Mesenchymal stem cell (in vitro differentiated cells and primary cell): Measurements from ENCODE around the gene DIAPH2.

ENCODE experiments used
- DNase-seq: peaks from one replicate; pipeline ENCODE4 v3.0.0-alpha.2; 2013
- H2AFZ ChIP-seq: one replicate; pipeline ENCODE4 v1.6.1; 2013; ENCODE audit warnings: low read depth, mild to moderate bottlenecking, control low read depth, inconsistent platforms, low read length, moderate library complexity
- H2AK5ac ChIP-seq: 2 replicates; pipeline ENCODE4 v1.6.1; 2013; ENCODE audit warnings: low read length, moderate library complexity, mild to moderate bottlenecking, inconsistent platforms; ENCODE audit not compliant: severe bottlenecking
- H2BK120ac ChIP-seq: one replicate; pipeline ENCODE4 v1.6.1; 2013; ENCODE audit warnings: low read depth, mild to moderate bottlenecking, inconsistent platforms, low read length, moderate library complexity
- H2BK12ac ChIP-seq, 2 experiments: one replicate each; pipeline ENCODE4 v1.6.1; 2013; ENCODE audit warnings: inconsistent platforms in 2 of 2, low read length in 2 of 2, mild to moderate bottlenecking in 2 of 2, moderate library complexity in 2 of 2, control low read depth in 1 of 2
- H2BK15ac ChIP-seq: one replicate; pipeline ENCODE4 v1.6.1; 2013; ENCODE audit warnings: mild to moderate bottlenecking, low read depth, inconsistent platforms; ENCODE audit not compliant: poor library complexity, severe bottlenecking
- H2BK5ac ChIP-seq: 2 replicates; pipeline ENCODE4 v1.6.1; 2013; ENCODE audit warnings: low read depth, mild to moderate bottlenecking, low read length, control low read depth, inconsistent platforms; ENCODE audit not compliant: poor library complexity, severe bottlenecking
- H3K14ac ChIP-seq, 2 experiments: one replicate each; pipeline ENCODE4 v1.6.1; 2013; ENCODE audit warnings: inconsistent platforms in 2 of 2, low read length in 2 of 2, control low read depth in 1 of 2, mild to moderate bottlenecking in 1 of 2, moderate library complexity in 1 of 2
- H3K18ac ChIP-seq, 2 experiments: one replicate each; pipeline ENCODE4 v1.6.1; 2013; ENCODE audit warnings: inconsistent platforms in 2 of 2, low read length in 2 of 2, control low read depth in 1 of 2, low read depth in 1 of 2, mild to moderate bottlenecking in 1 of 2
- H3K23ac ChIP-seq, 2 experiments: one replicate each; pipeline ENCODE4 v1.6.1; 2013; ENCODE audit warnings: inconsistent platforms in 2 of 2, low read length in 2 of 2, mild to moderate bottlenecking in 2 of 2, moderate library complexity in 2 of 2, control low read depth in 1 of 2
- H3K27ac ChIP-seq: 2 replicates; pipeline ENCODE4 v1.5.1; 2013; ENCODE audit warnings: mild to moderate bottlenecking, moderate library complexity, low read length, control low read depth, inconsistent platforms; ENCODE audit not compliant: poor library complexity, severe bottlenecking
- H3K27me3 ChIP-seq, 2 experiments: 2 replicates each; pipeline versions ENCODE4 v1.6.1 to v1.7.0; 2013; ENCODE audit warnings: low read length in 2 of 2, mild to moderate bottlenecking in 2 of 2, moderate library complexity in 2 of 2, control low read depth in 1 of 2, inconsistent platforms in 1 of 2; ENCODE audit not compliant: control insufficient read depth in 1 of 2, insufficient read depth in 1 of 2
- H3K36me3 ChIP-seq, 2 experiments: 2 replicates each; pipeline versions ENCODE4 v1.6.1 to v1.7.0; 2013; ENCODE audit warnings: low read length in 2 of 2, control low read depth in 1 of 2, inconsistent platforms in 1 of 2, low read depth in 1 of 2, mild to moderate bottlenecking in 1 of 2; ENCODE audit not compliant: insufficient read depth in 2 of 2, control insufficient read depth in 1 of 2
- H3K4ac ChIP-seq, 2 experiments: one replicate each; pipeline ENCODE4 v1.6.1; 2013; ENCODE audit warnings: inconsistent platforms in 2 of 2, low read length in 2 of 2, mild to moderate bottlenecking in 2 of 2, moderate library complexity in 2 of 2, control low read depth in 1 of 2, low read depth in 1 of 2
- H3K4me1 ChIP-seq: 2 replicates; pipeline ENCODE4 v1.6.1; 2013; ENCODE audit warnings: low read depth, low read length, control low read depth; ENCODE audit not compliant: control insufficient read depth, insufficient read depth
- H3K4me2 ChIP-seq: 2 replicates; pipeline ENCODE4 v1.6.1; 2013; ENCODE audit warnings: low read length, mild to moderate bottlenecking, inconsistent platforms; ENCODE audit not compliant: poor library complexity, severe bottlenecking
- H3K4me3 ChIP-seq, 2 experiments: 2 replicates each; pipeline versions ENCODE4 v1.5.1 to v1.7.0; 2013; ENCODE audit warnings: low read length in 2 of 2, mild to moderate bottlenecking in 2 of 2, control low read depth in 1 of 2, low read depth in 1 of 2; ENCODE audit not compliant: insufficient read depth in 1 of 2
- H3K79me1 ChIP-seq: replicated peaks from 2 replicates; pipeline ENCODE4 v1.6.1; 2013; ENCODE audit warnings: mild to moderate bottlenecking, control low read depth, low read length, inconsistent platforms; ENCODE audit not compliant: poor library complexity, severe bottlenecking
- H3K9ac ChIP-seq: 2 replicates; pipeline ENCODE4 v1.7.0; 2013; ENCODE audit warnings: mild to moderate bottlenecking, low read length, moderate library complexity
- H3K9me3 ChIP-seq: 2 replicates; pipeline ENCODE4 v1.7.0; 2013; ENCODE audit warnings: mild to moderate bottlenecking, low read length; ENCODE audit not compliant: control insufficient read depth
- H4K8ac ChIP-seq: one replicate; pipeline ENCODE4 v1.6.1; 2013; ENCODE audit warnings: inconsistent platforms, mild to moderate bottlenecking, low read length, moderate library complexity
- H4K91ac ChIP-seq: one replicate; pipeline ENCODE4 v1.6.1; 2013; ENCODE audit warnings: mild to moderate bottlenecking, low read length, inconsistent platforms
- WGBS: methylation state at CpG from one replicate; pipeline ENCODE4 v1.1.7; 2013; ENCODE audit warnings: mixed read lengths; 5-methylcytosine and 5-hydroxymethylcytosine counted together

The DIAPH2 gene

GRCh38 chrX:96770315-96770714 is 85.7 kb downstream of the DIAPH2 start:
- no peak overlapping the region for H3K23ac ChIP-seq
- H3K27me3 ChIP-seq = peaks cover 0 to 3% of the 10 kb centered on the region in 2 experiments
- 0% methylated on average over 1 of the region's 2 CpGs for WGBS
- H3K9ac ChIP-seq = no peak overlapping the region
- H3K14ac ChIP-seq = no peak overlapping the region
- no peaks in the 10 kb centered on the region for H3K4me1 ChIP-seq
- no peak overlapping the region for H2BK5ac ChIP-seq
- no peak overlapping the region for H3K4me3 ChIP-seq
- no peak overlapping the region for H3K4ac ChIP-seq
- H3K27ac ChIP-seq = no peak overlapping the region
- no peak overlapping the region for H2BK12ac ChIP-seq
- no peak overlapping the region for H3K4me2 ChIP-seq
- H2BK15ac ChIP-seq = no peak overlapping the region
- no peak overlapping the region for H2AK5ac ChIP-seq
- no peaks in the 10 kb centered on the region for H3K9me3 ChIP-seq
- no peak overlapping the region for H4K91ac ChIP-seq
- peak; percentile 9 for DNase-seq
- H2BK120ac ChIP-seq = no peak overlapping the region
- H3K79me1 ChIP-seq = no peaks in the 10 kb centered on the region
- H2AFZ ChIP-seq = no peak overlapping the region
- H3K18ac ChIP-seq = no peak overlapping the region
- no peak overlapping the region for H4K8ac ChIP-seq
- H3K36me3 ChIP-seq = no peaks in the 10 kb centered on the region

- H3K27ac ChIP-seq = no peak overlapping the region
- WGBS = 100% methylated on average over 1 of the region's 1 CpG
- no peak overlapping the region for H3K4ac ChIP-seq
- H3K18ac ChIP-seq = no peak overlapping the region
- no peak overlapping the region for H2BK15ac ChIP-seq
- H3K36me3 ChIP-seq = no peaks in the 10 kb centered on the region
- H2BK120ac ChIP-seq = no peak overlapping the region
- H3K14ac ChIP-seq = no peak overlapping the region
- no peak overlapping the region for H3K9ac ChIP-seq
- DNase-seq = no peak
- no peaks in the 10 kb centered on the region for H3K9me3 ChIP-seq
- no peaks in the 10 kb centered on the region for H3K79me1 ChIP-seq
- no peak overlapping the region for H2BK12ac ChIP-seq
- no peak overlapping the region for H4K8ac ChIP-seq
- no peak overlapping the region for H3K4me3 ChIP-seq
- no peak overlapping the region for H2BK5ac ChIP-seq
- no peak overlapping the region for H4K91ac ChIP-seq
- H2AK5ac ChIP-seq = no peak overlapping the region
- peaks cover 0 to 3% of the 10 kb centered on the region in 2 experiments for H3K27me3 ChIP-seq
- no peak overlapping the region for H2AFZ ChIP-seq
- H3K4me1 ChIP-seq = no peaks in the 10 kb centered on the region
- H3K23ac ChIP-seq = no peak overlapping the region
- H3K4me2 ChIP-seq = no peak overlapping the region
Measured at GRCh38 chrX:96771486-96771885, 86.8 kb downstream of the DIAPH2 start.

- Histone ChIP-seq H3K23ac (no peak overlapping the region), H2BK5ac (no peak overlapping the region), H3K79me1 (no peaks in the 10 kb centered on the region), H4K91ac (no peak overlapping the region), H3K9ac (no peak overlapping the region), H3K14ac (no peak overlapping the region), H3K4ac (no peak overlapping the region), H2BK15ac (no peak overlapping the region), H3K4me2 (no peak overlapping the region), H3K9me3 (no peaks in the 10 kb centered on the region), H3K18ac (no peak overlapping the region), H3K4me3 (no peak overlapping the region), H2BK120ac (no peak overlapping the region), H3K27ac (no peak overlapping the region), H2BK12ac (no peak overlapping the region), H3K27me3 (peaks cover 0 to 3% of the 10 kb centered on the region in 2 experiments), H2AFZ (no peak overlapping the region), H2AK5ac (no peak overlapping the region), H4K8ac (no peak overlapping the region), H3K4me1 (no peaks in the 10 kb centered on the region), H3K36me3 (no peaks in the 10 kb centered on the region)
- no peak for DNase-seq
- no CpG with 5 or more reads among the region's 2 CpGs for WGBS
Measured at GRCh38 chrX:96774116-96774515, 89.5 kb downstream of the DIAPH2 start.

- H3K79me1 ChIP-seq = no peaks in the 10 kb centered on the region
- no peak overlapping the region for H2AK5ac ChIP-seq
- no peak overlapping the region for H3K4me3 ChIP-seq
- H3K4me1 ChIP-seq = no peaks in the 10 kb centered on the region
- no peak overlapping the region for H3K4me2 ChIP-seq
- H2BK12ac ChIP-seq = no peak overlapping the region
- no peak overlapping the region for H3K23ac ChIP-seq
- no CpG with 5 or more reads among the region's 1 CpG for WGBS
- no peak overlapping the region for H3K18ac ChIP-seq
- H4K8ac ChIP-seq = no peak overlapping the region
- H3K27me3 ChIP-seq = no peaks in the 10 kb centered on the region
- no peak overlapping the region for H3K14ac ChIP-seq
- H3K36me3 ChIP-seq = no peaks in the 10 kb centered on the region
- H2BK120ac ChIP-seq = no peak overlapping the region
- H3K9ac ChIP-seq = peak overlapping the region; percentile 22
- no peaks in the 10 kb centered on the region for H3K9me3 ChIP-seq
- no peak overlapping the region for H2BK15ac ChIP-seq
- no peak overlapping the region for H2BK5ac ChIP-seq
- H3K27ac ChIP-seq = no peak overlapping the region
- no peak overlapping the region for H3K4ac ChIP-seq
- no peak for DNase-seq
- no peak overlapping the region for H4K91ac ChIP-seq
- no peak overlapping the region for H2AFZ ChIP-seq
Measured at GRCh38 chrX:96776966-96777365, 92.3 kb downstream of the DIAPH2 start.
